GM19025 (cell line): ENCODE measurements around the gene ILKAP.
A peak's percentile ranks its signal among the peaks of the same experiment; 100 is the strongest.

Experiments used
- ATAC-seq: cut with Tn5 transposase; IDR thresholded peaks from one replicate; pipeline ENCODE4 v1.9.1; 2021; ENCODE audit warnings: mild to moderate bottlenecking, low read depth, moderate library complexity; ENCODE audit not compliant: unreplicated experiment

The ILKAP gene

GRCh38 chr2:238203094-238203972, at the start of gene ILKAP:
Gene ILKAP, minus strand, starts transcription at chr2:238203695. Its CDS starts 142 bp downstream, at chr2:238203553.
- peak; percentile 97 for ATAC-seq

GRCh38 chr2:238252766-238253630, 49.5 kb upstream of the ILKAP start:
- ATAC-seq: no peak

GRCh38 chr2:238251986-238252385, 48.5 kb upstream of the ILKAP start:
- no peak for ATAC-seq

- no peak for ATAC-seq
Measured at GRCh38 chr2:238251331-238251730, 47.8 kb upstream of the ILKAP start.

GRCh38 chr2:238250896-238251295, 47.4 kb upstream of the ILKAP start:
- ATAC-seq: no peak

- ATAC-seq: no peak
Measured at GRCh38 chr2:238247841-238248453, 44.5 kb upstream of the ILKAP start.

GRCh38 chr2:238247002-238247822, 43.7 kb upstream of the ILKAP start:
- no peak for ATAC-seq

- ATAC-seq: no peak
Measured at GRCh38 chr2:238244151-238244550, 40.7 kb upstream of the ILKAP start.

- no peak for ATAC-seq
Measured at GRCh38 chr2:238243496-238244076, 40.1 kb upstream of the ILKAP start.

GRCh38 chr2:238242731-238243495, 39.4 kb upstream of the ILKAP start:
- no peak for ATAC-seq

GRCh38 chr2:238241970-238242369, 38.5 kb upstream of the ILKAP start:
- ATAC-seq: no peak

- ATAC-seq: no peak
Measured at GRCh38 chr2:238240757-238241711, 37.5 kb upstream of the ILKAP start.

- ATAC-seq: peak; percentile 88
Measured at GRCh38 chr2:238239863-238240756, 36.6 kb upstream of the ILKAP start, which contains the start of gene HES6. Gene HES6, minus strand, starts transcription at chr2:238240038. Its CDS starts 133 bp downstream, at chr2:238239905.

GRCh38 chr2:238239543-238239862, 36.0 kb upstream of the ILKAP start:
- ATAC-seq: peak; percentile 10

- ATAC-seq: no peak
Measured at GRCh38 chr2:238238766-238239542, 35.5 kb upstream of the ILKAP start.

- ATAC-seq: no peak
Measured at GRCh38 chr2:238238311-238238765, 34.8 kb upstream of the ILKAP start.
